Neural crest cell (in vitro differentiated cells): ENCODE data around the gene SCG2. TPM values are rescaled to one million over a fixed set of nuclear protein-coding genes. Genes with fewer than 3 reads are reported as not detected.

Experiments used
- DNase-seq: peaks from one replicate; pipeline ENCODE4 v3.0.0; 2021; ENCODE audit warnings: low read depth, mixed read lengths, low spot score
- H3K27ac Mint-ChIP-seq: one replicate; pipeline ENCODE4 v1.8.0; 2021; ENCODE audit warnings: mild to moderate bottlenecking, mixed read lengths; ENCODE audit not compliant: unreplicated experiment
- H3K27me3 Mint-ChIP-seq: 2 replicates; pipeline ENCODE4 v1.8.0; 2021; ENCODE audit warnings: low read depth, mild to moderate bottlenecking, mixed read lengths
- H3K36me3 Mint-ChIP-seq: 2 replicates; pipeline ENCODE4 v1.8.0; 2021; ENCODE audit warnings: low read depth, mild to moderate bottlenecking, mixed read lengths
- H3K4me1 Mint-ChIP-seq: 2 replicates; pipeline ENCODE4 v1.8.0; 2021; ENCODE audit warnings: mixed read lengths
- H3K4me3 Mint-ChIP-seq: one replicate; pipeline ENCODE4 v1.8.0; 2021; ENCODE audit warnings: mild to moderate bottlenecking, mixed read lengths
- H3K9me3 Mint-ChIP-seq: 2 replicates; pipeline ENCODE4 v1.8.0; 2021; ENCODE audit warnings: mixed read lengths
- CTCF ChIP-seq: fragments of 200-600 bp; sonication (generic); conservative IDR thresholded peaks from 2 replicates; pipeline ENCODE4 v1.5.0; 2021; ENCODE audit warnings: antibody characterized with exemption, mild to moderate bottlenecking
- total RNA-seq: library from RNA; stranded (reverse); gene quantifications from 2 replicates; pipeline ENCODE4 v1.2.1, GENCODE V29; 2021

SCG2 gene
- total RNA-seq, 1 donor from 2014 or later: 8.8 TPM

- Mint-ChIP-seq H3K4me1 (no peaks in the 10 kb centered on the region), H3K27ac (no peak overlapping the region), H3K4me3 (no peak overlapping the region), H3K27me3 (no peaks in the 10 kb centered on the region), H3K9me3 (peaks cover 6% of the 10 kb centered on the region), H3K36me3 (peaks cover 25% of the 10 kb centered on the region)
- no peak for TF ChIP-seq CTCF
- no peak for DNase-seq
Observed at GRCh38 chr2:223633656-223634055, 31.5 kb upstream of the SCG2 start.

- H3K4me3 Mint-ChIP-seq: no peak overlapping the region
- no peaks in the 10 kb centered on the region for H3K9me3 Mint-ChIP-seq
- peaks cover 17% of the 10 kb centered on the region for H3K36me3 Mint-ChIP-seq
- TF ChIP-seq CTCF: no peak
- no peak overlapping the region for H3K27ac Mint-ChIP-seq
- H3K4me1 Mint-ChIP-seq: no peaks in the 10 kb centered on the region
- no peaks in the 10 kb centered on the region for H3K27me3 Mint-ChIP-seq
- no peak for DNase-seq
Observed at GRCh38 chr2:223632826-223633225, 30.7 kb upstream of the SCG2 start.

GRCh38 chr2:223626716-223627115 lies 24.6 kb upstream of the SCG2 start:
- peaks cover 15% of the 10 kb centered on the region for H3K4me1 Mint-ChIP-seq
- no peak for DNase-seq
- no peak overlapping the region for H3K27ac Mint-ChIP-seq
- H3K36me3 Mint-ChIP-seq: peaks cover 10% of the 10 kb centered on the region
- TF ChIP-seq CTCF: no peak
- no peaks in the 10 kb centered on the region for H3K9me3 Mint-ChIP-seq
- no peak overlapping the region for H3K4me3 Mint-ChIP-seq
- H3K27me3 Mint-ChIP-seq: no peaks in the 10 kb centered on the region

- Mint-ChIP-seq H3K27me3 (no peaks in the 10 kb centered on the region), H3K27ac (no peak overlapping the region), H3K4me3 (no peak overlapping the region), H3K9me3 (no peaks in the 10 kb centered on the region), H3K36me3 (peaks cover 7% of the 10 kb centered on the region), H3K4me1 (peaks cover 21% of the 10 kb centered on the region)
- no peak for TF ChIP-seq CTCF
- DNase-seq: no peak
Observed at GRCh38 chr2:223625652-223626051, 23.5 kb upstream of the SCG2 start.

GRCh38 chr2:223621901-223622300 lies 19.7 kb upstream of the SCG2 start:
- Mint-ChIP-seq H3K27me3 (no peaks in the 10 kb centered on the region), H3K27ac (no peak overlapping the region), H3K4me3 (no peak overlapping the region), H3K36me3 (peaks cover 6% of the 10 kb centered on the region), H3K9me3 (no peaks in the 10 kb centered on the region), H3K4me1 (peaks cover 53% of the 10 kb centered on the region)
- DNase-seq: no peak
- TF ChIP-seq CTCF: no peak
